HepG2 (cell line): Measurements from ENCODE around the gene TAS1R1. TPM values are rescaled to one million over a fixed set of nuclear protein-coding genes. Genes with fewer than 3 reads are reported as not detected.
A peak's percentile ranks its signal among the peaks of the same experiment; 100 is the strongest.

Experiments used
- ATAD3A ChIP-seq: sonication (generic); formaldehyde crosslinking; IDR thresholded peaks from 2 replicates; pipeline ENCODE4 v1.4.0; 2020; ENCODE audit warnings: missing genetic modification reagents
- CBX1 ChIP-seq: IDR thresholded peaks from one replicate; pipeline ENCODE4 v1.6.1; 2016; ENCODE audit warnings: antibody characterized with exemption, low read depth
- CHD4 ChIP-seq: fragments of 200-600 bp; sonication (generic); IDR thresholded peaks from 2 replicates; pipeline ENCODE4 v1.7.0; 2017; ENCODE audit warnings: mild to moderate bottlenecking, low read length, borderline replicate concordance
- DNMT3B ChIP-seq: conservative IDR thresholded peaks from 2 replicates; pipeline ENCODE4 v1.6.1; 2016; ENCODE audit warnings: missing biosample characterization, control low read depth
- ERF ChIP-seq: IDR thresholded peaks from 2 replicates; pipeline ENCODE4 v1.6.1; 2018; ENCODE audit warnings: missing biosample characterization, missing genetic modification reagents
- KDM6A ChIP-seq: IDR thresholded peaks from 2 replicates; pipeline ENCODE4 v1.6.1; 2016; ENCODE audit warnings: low read depth
- KLF9 ChIP-seq: IDR thresholded peaks from 2 replicates; pipeline ENCODE4 v1.6.1; 2016; ENCODE audit warnings: low read depth
- MED1 ChIP-seq: sonication (generic); formaldehyde crosslinking; IDR thresholded peaks from 2 replicates; pipeline ENCODE4 v1.4.0; 2020; ENCODE audit warnings: missing genetic modification reagents
- NFYC ChIP-seq: IDR thresholded peaks from 2 replicates; pipeline ENCODE4 v1.6.1; 2016; ENCODE audit warnings: missing genetic modification reagents, missing compliant biosample characterization
- NR1H2 ChIP-seq: sonication (generic); formaldehyde crosslinking; IDR thresholded peaks from 2 replicates; pipeline ENCODE4 v1.8.1; 2022; ENCODE audit warnings: low read depth, missing genetic modification reagents, borderline replicate concordance
- ONECUT2 ChIP-seq: sonication (generic); formaldehyde crosslinking; IDR thresholded peaks from 2 replicates; pipeline ENCODE4 v1.4.0; 2020; ENCODE audit warnings: missing genetic modification reagents
- PHF8 ChIP-seq: sonication (generic); formaldehyde crosslinking; IDR thresholded peaks from 2 replicates; pipeline ENCODE4 v1.5.0; 2020; ENCODE audit warnings: missing genetic modification reagents
- POLR2G ChIP-seq: fragments of 200-400 bp; formaldehyde crosslinking; IDR thresholded peaks from 2 replicates; pipeline ENCODE4 v1.6.1; 2018; ENCODE audit warnings: mild to moderate bottlenecking, low read depth, low read length, moderate library complexity
- REL ChIP-seq: sonication (generic); formaldehyde crosslinking; conservative IDR thresholded peaks from 2 replicates; pipeline ENCODE4 v1.8.0; 2022; ENCODE audit warnings: mild to moderate bottlenecking, missing genetic modification reagents, moderate library complexity
- SRSF9 ChIP-seq: fragments of 200-400 bp; formaldehyde crosslinking; IDR thresholded peaks from 2 replicates; pipeline ENCODE4 v1.6.1; 2018; ENCODE audit warnings: borderline replicate concordance, mild to moderate bottlenecking, low read depth, low read length; ENCODE audit not compliant: insufficient read depth, poor library complexity, severe bottlenecking
- SSRP1 ChIP-seq: IDR thresholded peaks from 2 replicates; pipeline ENCODE4 v1.6.1; 2016; ENCODE audit warnings: control low read depth
- TMF1 ChIP-seq: sonication (generic); formaldehyde crosslinking; IDR thresholded peaks from 2 replicates; pipeline ENCODE4 v1.8.1; 2022; ENCODE audit warnings: low read depth, missing genetic modification reagents
- YEATS2 ChIP-seq: sonication (generic); formaldehyde crosslinking; IDR thresholded peaks from 2 replicates; pipeline ENCODE4 v1.4.0; 2020; ENCODE audit warnings: missing genetic modification reagents, borderline replicate concordance
- ZBTB20 ChIP-seq: sonication (generic); formaldehyde crosslinking; IDR thresholded peaks from 2 replicates; pipeline ENCODE4 v1.8.1; 2023; ENCODE audit warnings: missing genetic modification reagents, low read depth, mild to moderate bottlenecking, borderline replicate concordance
- ZBTB44 ChIP-seq: sonication (generic); formaldehyde crosslinking; IDR thresholded peaks from 2 replicates; pipeline ENCODE4 v1.4.0; 2020; ENCODE audit warnings: missing genetic modification reagents
- ZEB1 ChIP-seq: IDR thresholded peaks from 2 replicates; pipeline ENCODE4 v1.6.1; 2012; ENCODE audit warnings: mild to moderate bottlenecking, low read depth, inconsistent platforms; ENCODE audit not compliant: insufficient replicate concordance
- ZNF160 ChIP-seq: sonication (generic); formaldehyde crosslinking; IDR thresholded peaks from 2 replicates; pipeline ENCODE4 v1.8.0; 2022; ENCODE audit warnings: mild to moderate bottlenecking, inconsistent platforms, missing genetic modification reagents
- ZNF224 ChIP-seq: sonication (generic); formaldehyde crosslinking; IDR thresholded peaks from 2 replicates; pipeline ENCODE4 v1.5.0; 2020; ENCODE audit warnings: mild to moderate bottlenecking, missing genetic modification reagents
- ZNF225 ChIP-seq: sonication (generic); formaldehyde crosslinking; IDR thresholded peaks from 2 replicates; pipeline ENCODE4 v1.4.0; 2020; ENCODE audit warnings: mild to moderate bottlenecking, missing genetic modification reagents
- ZNF326 ChIP-seq: sonication (generic); formaldehyde crosslinking; IDR thresholded peaks from 2 replicates; pipeline ENCODE4 v1.4.0; 2020; ENCODE audit warnings: missing genetic modification reagents, borderline replicate concordance
- ZNF572 ChIP-seq: sonication (generic); formaldehyde crosslinking; IDR thresholded peaks from 2 replicates; pipeline ENCODE4 v1.5.1; 2020; ENCODE audit warnings: mild to moderate bottlenecking, missing genetic modification reagents
- ZNF737 ChIP-seq: sonication (generic); formaldehyde crosslinking; IDR thresholded peaks from 2 replicates; pipeline ENCODE4 v1.5.0; 2020; ENCODE audit warnings: missing genetic modification reagents, mild to moderate bottlenecking, borderline replicate concordance
- ZNF768 ChIP-seq: sonication (generic); formaldehyde crosslinking; IDR thresholded peaks from 2 replicates; pipeline ENCODE4 v1.4.0; 2020; ENCODE audit warnings: missing genetic modification reagents
- ZNF788 ChIP-seq: sonication (generic); formaldehyde crosslinking; IDR thresholded peaks from 2 replicates; pipeline ENCODE4 v1.5.0; 2020; ENCODE audit warnings: mild to moderate bottlenecking, missing genetic modification reagents, borderline replicate concordance
- polyA plus RNA-seq, 8 experiments: library from polyadenylated mRNA; depleted of rRNA in 3 of 8; stranded (reverse) in 7 of 8; unstranded in 1 of 8; fragments of >200 nt; fragmentation: Illumina TruSeq in 4 of 8; extraction: Trizol in 4 of 8; gene quantifications; 2 replicates each; pipeline versions ENCODE4 v1.2.1 to v1.2.3, GENCODE V29; 2011 to 2016; ENCODE audit warnings: low read depth in 4 of 8, missing spikeins in 1 of 8, mixed read lengths in 1 of 8; ENCODE audit not compliant: insufficient read depth in 1 of 8
- total RNA-seq, 5 experiments: library from RNA; depleted of rRNA; stranded (reverse); fragments of >200 nt; fragmentation: Illumina TruSeq; extraction: Trizol; gene quantifications; 2 replicates each; pipeline ENCODE4 v1.2.3, GENCODE V29; 2016; ENCODE audit warnings: low read depth in 1 of 5
- TF ChIP-seq, protein P1 (sequence below): sonication (generic); formaldehyde crosslinking; IDR thresholded peaks from 2 replicates; pipeline ENCODE4 v1.4.0; 2020; ENCODE audit warnings: mild to moderate bottlenecking, missing genetic modification reagents, borderline replicate concordance

Gene TAS1R1
- total and polyA plus RNA-seq, 2 of the 13 experiments (the other 11 are each of a cell fraction or from before 2014, with no cell fraction given), result 1.4 to 1.6 TPM

DNA sequence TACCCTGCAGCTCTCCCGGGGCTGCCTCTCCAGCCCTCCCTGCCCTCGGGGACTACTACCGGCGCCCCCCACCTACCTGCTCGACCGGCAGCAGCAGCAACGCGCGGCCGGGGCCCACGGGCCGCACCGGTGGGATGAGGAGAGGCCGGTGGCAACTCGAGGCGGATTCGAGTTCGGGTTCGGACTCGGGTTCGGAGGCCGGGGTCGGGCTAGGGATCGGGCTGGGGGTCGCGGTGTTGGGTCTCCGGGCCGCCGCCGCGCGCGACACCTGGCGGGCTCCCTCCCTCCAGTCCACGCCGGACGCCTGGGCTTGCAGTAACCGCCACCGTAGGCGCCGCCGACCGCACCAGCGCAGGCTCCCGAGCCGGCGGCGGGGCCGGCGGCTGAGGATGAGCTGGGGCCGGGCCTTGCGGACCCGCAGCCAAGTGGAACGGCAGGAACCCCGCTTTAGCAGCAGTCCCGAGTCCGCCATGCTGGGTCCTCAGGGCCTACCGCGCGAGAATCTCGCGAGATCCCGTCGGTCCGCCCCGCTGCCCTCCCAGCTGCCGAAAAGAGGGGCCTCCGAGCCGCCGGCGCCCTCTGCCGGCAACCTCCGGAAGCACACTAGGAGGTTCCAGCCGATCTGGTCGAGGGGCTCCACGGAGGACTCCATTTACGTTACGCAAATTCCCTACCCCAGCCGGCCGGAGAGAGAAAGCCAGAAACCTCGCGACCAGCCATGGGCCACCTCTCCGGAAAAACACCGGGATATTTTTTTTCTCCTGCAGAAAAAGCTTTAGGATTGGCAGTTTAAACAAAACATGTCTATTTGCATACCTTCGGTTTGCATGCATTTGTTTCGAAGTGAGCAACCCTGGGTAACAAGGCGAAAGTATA is 838 bp upstream of the TAS1R1 start, which contains the start of gene NOL9 (continued):
- TF ChIP-seq ZNF572 (CRISPR knock-in tag) (no peak), YEATS2 (peak; percentile 92), ZNF224 (no peak), NFYC (CRISPR knock-in tag) (no peak), KLF9 (CRISPR knock-in tag) (no peak), ONECUT2 (no peak), ZNF737 (CRISPR knock-in tag) (no peak), REL (no peak), NR1H2 (CRISPR knock-in tag) (no peak), ZNF326 (CRISPR knock-in tag) (no peak), KDM6A (CRISPR knock-in tag) (no peak), PHF8 (CRISPR knock-in tag) (peak; percentile 80), ZEB1 (no peak), ZNF225 (CRISPR knock-in tag) (no peak), ZBTB20 (0 out of 2 replicates have a peak, but pooled peaks have one; percentile 65), ZBTB44 (no peak), SSRP1 (CRISPR knock-in tag) (no peak), ZNF788 (CRISPR knock-in tag) (peak; percentile 73; the same call in 1 of the 2 replicates), POLR2G (peak; percentile 84), DNMT3B (CRISPR knock-in tag) (no peak), ZNF160 (CRISPR knock-in tag) (0 out of 2 replicates have a peak, but pooled peaks have one; percentile 60), TMF1 (CRISPR knock-in tag) (0 out of 2 replicates have a peak, but pooled peaks have one; percentile 47), ERF (CRISPR knock-in tag) (peak; percentile 75), CHD4 (no peak), CBX1 (peak; percentile 84), ZNF768 (peak; percentile 73), SRSF9 (no peak), MED1 (CRISPR knock-in tag) (peak; percentile 82), ATAD3A (CRISPR knock-in tag) (no peak)
- TF ChIP-seq, protein P1, sequence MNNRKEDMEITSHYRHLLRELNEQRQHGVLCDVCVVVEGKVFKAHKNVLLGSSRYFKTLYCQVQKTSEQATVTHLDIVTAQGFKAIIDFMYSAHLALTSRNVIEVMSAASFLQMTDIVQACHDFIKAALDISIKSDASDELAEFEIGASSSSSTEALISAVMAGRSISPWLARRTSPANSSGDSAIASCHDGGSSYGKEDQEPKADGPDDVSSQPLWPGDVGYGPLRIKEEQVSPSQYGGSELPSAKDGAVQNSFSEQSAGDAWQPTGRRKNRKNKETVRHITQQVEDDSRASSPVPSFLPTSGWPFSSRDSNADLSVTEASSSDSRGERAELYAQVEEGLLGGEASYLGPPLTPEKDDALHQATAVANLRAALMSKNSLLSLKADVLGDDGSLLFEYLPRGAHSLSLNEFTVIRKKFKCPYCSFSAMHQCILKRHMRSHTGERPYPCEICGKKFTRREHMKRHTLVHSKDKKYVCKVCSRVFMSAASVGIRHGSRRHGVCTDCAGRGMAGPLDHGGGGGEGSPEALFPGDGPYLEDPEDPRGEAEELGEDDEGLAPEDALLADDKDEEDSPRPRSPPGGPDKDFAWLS (CRISPR knock-in tag), result 0 out of 2 replicates have a peak, but pooled peaks have one; percentile 40
